HuH-7 (cell line): Measurements from ENCODE around the gene LRMDA.
A peak's percentile ranks its signal among the peaks of the same experiment; 100 is the strongest.
"Not testable (repeated sequence)": the region's sequence is repeated elsewhere in the genome, so short reads cannot be mapped to it uniquely, and the experiment has no call there.

ENCODE experiments used
- DNase-seq: peaks from one replicate; pipeline ENCODE4 v3.0.0; 2011; ENCODE audit warnings: low spot score

LRMDA gene

DNA sequence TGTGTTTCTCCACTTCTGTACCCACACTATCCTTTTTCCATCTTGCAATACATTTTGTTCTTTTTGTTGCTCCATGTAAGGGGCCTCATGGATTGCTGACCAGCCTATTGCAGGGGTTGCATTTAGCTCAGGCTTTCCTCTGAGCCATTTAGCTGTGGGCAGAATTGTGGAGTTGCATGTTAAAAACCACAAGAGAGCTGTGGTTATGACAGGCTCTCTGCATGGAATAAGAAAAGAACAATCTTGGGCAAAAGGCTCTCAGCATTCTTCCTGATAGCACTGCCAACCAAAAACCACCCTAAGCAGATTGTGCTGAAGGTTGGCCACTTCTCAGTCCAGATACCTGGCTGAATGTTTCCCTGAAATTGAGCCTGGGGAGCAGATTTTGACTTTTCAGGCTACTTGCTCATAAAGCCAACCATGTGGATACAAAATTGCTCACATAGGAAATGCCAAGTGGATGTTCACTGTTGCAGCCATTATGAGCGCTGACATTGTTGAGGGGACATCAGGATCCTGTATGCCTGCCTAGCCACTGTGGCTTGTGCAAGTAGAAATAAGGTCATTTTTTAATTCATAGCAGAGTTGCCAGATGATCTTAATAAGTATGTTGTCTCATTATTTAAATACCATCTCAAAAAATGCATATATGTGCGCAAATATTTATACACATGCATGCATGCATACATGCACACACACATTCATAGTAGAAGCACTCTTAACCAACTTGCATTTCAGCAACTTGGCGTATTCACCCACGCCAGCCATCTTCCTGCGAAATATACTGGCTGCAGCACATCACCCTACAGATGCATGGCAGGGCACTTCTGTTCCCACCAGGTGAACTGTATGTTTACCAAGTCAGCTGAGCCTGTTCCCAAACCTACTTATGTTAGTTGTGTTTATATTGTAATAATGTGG lies 695.4 kb downstream of the LRMDA start:
- no peak for DNase-seq

DNA sequence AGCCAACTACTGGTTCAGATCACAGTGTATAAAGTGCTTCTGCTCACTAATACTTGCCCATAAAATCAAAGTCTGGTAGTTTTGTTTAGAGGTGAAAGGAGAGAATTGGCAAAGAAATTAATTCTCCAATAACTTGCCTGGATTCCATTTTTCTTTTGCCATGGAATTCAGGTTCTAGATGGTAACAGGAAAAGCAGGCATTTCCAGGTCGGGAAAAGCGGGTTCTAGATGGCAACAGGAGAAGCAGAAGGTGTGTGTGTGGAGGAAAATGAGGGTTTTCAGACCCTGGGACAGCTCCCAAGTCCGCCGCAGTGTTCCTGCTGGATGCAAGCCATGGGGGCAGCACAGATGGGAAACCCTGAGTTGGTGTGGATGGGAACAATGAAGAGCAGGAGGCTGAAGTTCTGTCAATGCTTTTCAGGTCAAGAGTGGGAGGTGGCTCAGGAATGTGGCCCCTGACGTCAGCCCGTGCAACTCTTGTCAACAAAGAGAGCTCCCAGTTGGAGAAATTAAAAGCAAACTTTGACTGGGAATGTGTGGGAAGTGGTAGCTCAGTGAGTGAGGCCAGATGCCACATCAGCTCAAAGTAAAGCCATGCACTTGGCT lies 696.7 kb downstream of the LRMDA start:
- no peak for DNase-seq

DNA sequence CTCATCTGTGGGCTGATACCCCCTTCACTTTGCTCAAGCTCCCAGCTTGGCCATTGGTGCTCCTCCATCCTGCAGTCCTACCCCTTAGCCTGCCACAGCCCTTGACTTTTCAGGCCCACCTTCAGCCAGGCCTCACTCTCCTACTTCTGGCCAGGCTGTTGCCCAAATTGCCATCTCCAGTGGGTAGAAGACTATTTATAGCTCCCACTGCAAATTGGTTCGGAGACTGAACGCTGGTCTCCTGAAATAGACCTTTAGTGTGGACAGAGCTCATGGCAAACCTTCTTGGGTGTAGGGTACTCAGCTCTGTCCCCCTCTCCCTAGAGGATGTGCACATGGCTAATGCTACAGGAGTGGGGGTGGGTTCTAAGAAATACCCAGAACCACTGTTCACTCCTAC lies 697.8 kb downstream of the LRMDA start:
- DNase-seq: no peak

DNA sequence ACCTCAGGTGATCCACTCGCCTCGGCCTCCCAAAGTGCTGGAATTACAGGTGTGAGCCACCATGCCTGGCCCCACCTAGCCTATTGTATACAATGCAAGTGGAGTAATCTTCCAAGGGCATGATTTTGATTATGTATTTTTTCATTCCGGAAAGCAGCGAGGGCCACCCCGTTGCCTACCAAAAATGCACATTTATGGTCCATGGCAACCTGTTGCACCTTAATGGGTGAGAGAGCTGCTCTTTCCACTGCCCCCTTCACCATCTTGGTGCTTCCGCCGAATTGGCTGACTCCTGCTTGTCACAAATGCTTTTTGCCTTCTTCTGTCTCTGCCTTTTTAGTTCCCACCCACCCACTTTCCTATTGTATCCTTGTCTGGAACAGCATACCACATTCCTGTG lies 699.5 kb downstream of the LRMDA start:
- no peak for DNase-seq

DNA sequence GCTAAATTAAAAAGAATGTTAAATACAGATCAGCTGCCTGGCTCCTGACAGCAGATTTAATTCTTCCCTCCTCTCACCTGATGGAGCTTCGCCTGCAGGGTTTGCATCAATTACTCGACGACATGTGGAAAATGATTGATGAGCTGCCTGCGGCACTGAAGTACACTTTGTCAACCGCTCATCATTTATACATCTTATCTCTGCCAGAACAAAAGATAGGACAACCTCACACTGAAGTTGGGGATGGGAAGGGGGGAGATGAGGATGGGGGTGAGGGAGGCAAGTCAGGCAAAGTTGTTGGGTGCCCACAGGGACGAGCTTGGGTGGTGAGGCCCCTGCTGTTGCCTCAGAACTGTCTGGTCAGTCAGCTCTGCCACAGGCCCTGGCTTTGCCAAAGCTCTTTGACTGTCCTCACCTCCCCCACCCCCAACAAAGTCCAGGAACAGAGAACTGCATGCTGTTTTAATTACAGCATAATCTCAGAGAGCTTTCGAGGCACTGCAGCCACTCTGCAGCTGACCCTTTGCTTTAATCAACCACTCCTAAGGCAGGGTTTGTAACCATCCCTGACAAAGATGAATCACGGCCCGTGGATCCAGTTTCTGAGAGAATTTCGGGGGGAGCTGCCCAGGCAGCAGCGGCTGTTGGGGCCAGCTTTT lies 702.3 kb downstream of the LRMDA start:
- no peak for DNase-seq

DNA sequence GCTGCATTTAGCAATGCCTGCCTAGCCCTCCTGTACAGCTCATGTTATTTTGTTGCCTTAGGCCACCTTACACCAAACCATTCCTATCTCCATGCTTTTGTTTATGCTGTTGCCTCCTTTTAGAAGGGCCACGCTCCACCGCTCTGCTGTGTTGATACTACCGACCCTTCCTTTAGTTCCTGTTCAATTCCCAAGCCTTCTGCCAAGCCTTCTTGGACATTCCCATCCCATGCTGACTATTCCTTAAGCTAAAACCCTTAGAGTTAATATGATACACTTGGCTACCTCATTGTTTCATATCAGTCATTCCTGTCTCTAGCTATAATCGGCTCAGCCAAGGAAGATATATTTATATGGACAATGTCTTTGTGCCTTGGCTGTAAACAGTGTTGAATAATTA lies 705.5 kb downstream of the LRMDA start:
- DNase-seq: no peak

DNA sequence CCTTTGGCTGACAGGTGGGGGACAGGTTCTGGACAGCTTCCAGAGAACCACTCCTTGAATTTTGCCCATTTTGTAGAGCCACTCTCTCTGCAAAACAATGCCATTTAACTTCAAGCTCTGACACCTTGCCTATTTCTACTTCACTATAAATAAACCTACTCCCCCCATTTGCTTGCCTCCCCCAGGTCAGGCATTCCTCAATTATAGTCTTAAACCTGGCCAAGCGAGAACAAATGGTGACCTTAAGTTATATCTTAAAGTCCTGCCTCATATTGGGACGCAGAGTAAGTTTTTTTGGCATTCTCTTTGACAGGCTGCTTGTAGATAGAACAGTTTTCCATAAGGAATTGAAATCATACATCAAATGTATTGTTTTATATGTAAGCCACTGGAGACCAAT lies 706.9 kb downstream of the LRMDA start:
- no peak for DNase-seq

DNA sequence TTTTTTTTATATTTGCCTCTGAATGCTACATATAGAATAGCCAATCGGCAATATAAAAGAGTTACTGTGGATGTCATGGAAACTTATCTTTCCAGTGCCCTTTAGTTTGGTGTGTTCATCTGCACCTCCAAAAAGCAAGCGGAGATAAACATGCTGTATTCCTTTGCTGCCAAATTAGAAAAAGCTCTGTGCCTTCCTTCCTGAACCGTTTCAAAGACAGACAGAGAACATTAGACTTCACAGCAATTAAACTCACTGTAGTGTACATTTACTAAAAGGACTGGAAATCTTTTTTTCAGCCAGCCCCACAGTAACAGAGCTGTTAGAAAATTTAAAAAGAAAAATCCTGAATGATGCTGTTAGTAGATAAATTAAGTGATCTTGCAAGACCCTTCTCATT lies 707.5 kb downstream of the LRMDA start:
- DNase-seq: no peak

DNA sequence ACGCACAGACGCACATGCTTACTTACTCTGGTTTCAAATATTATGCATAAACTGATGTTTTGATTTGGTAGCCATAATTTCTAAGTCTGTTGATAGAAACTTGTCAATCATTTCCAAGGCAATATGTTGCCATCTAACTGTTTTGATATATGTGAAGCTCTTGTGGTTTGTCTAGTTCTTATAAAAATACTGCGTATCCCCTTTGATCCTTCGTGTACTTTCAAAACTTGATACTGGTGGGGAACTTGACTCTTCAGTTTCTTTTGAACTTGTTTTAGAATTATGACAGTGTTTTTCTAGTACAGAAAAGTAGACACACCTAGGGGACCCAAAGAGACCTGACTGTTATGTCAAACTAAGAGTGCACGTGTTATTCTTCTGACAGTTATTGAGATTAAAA lies 708.0 kb downstream of the LRMDA start:
- DNase-seq: no peak

DNA sequence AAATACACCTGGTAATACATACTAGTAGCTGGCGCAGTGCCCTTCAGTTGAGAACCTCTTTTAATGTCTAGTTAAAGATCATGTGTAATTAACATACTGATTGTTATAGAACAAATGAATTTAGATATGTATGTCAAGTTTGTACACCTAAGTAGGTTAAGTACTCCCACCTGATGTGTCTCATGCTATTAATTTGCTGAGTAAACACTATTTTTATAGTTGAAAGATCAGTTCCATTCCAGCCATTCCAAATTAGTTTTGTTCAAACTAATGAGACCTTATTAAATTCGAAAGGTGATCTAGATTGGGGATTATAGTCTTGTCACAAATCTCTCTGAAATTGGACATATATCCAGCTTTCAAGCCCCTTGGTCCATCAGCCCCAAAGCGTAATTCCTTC lies 710.0 kb downstream of the LRMDA start:
- DNase-seq: no peak

DNA sequence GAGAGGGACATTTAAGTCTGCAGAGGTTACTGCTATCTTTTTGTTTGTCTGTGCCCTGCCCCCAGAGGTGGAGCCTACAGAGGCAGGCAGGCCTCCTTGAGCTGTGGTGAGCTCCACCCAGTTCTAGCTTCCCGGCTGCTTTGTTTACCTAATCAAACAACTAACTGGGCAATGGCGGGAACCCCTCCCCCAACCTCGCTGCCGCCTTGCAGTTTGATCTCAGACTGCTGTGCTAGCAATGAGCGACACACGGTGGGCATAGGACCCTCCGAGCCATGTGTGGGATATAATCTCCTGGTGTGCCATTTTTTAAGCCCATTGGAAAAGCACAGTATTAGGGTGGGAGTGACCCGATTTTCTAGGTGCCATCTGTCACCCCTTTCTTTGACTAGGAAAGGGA lies 716.8 kb downstream of the LRMDA start:
- not testable (repeated sequence) for DNase-seq

DNA sequence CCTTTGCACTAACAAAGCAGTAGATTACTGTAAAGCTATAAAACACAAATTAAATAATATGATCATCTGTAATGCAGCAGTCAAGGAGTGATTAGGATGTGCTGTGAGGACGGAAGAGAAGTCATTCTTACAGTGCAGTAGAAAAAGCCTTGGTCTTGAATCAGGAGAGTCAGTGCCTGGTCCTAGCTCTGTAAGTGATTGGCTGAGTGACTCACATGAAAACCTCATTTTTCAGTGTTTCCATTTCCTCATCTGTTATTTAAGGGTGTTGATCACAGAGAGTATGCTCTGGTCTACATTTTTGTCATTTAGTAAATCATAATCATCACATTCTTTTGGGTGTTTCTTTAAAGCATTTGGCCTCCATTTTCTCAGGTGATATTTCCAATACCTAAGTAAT lies 717.8 kb downstream of the LRMDA start:
- DNase-seq: no peak

DNA sequence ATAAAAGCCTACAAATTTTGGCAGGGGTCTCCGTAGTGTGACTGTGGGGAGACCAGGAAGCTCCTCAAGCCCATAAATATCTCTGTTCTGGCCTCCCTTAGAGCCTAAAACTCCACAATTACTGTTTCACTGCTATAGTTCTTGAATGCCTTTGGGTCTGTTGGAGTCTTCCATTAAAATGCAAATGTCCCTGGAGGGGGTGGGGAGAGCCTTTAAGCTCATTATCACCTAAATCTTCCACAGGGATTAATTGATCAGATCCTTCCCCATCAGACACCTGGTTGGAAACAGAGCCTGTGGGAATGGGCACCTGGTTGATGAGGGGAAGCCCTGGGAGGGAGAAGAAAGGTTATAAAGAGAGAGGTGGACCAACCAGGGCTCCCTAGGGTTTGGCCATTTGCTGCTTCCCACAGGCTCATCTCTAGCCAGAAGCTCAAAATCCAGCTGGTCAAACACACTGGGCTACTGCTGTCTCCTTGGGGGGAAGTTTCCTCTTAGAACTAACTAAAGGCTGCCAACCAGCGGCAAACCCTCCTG lies 718.2 kb downstream of the LRMDA start:
- no peak for DNase-seq

DNA sequence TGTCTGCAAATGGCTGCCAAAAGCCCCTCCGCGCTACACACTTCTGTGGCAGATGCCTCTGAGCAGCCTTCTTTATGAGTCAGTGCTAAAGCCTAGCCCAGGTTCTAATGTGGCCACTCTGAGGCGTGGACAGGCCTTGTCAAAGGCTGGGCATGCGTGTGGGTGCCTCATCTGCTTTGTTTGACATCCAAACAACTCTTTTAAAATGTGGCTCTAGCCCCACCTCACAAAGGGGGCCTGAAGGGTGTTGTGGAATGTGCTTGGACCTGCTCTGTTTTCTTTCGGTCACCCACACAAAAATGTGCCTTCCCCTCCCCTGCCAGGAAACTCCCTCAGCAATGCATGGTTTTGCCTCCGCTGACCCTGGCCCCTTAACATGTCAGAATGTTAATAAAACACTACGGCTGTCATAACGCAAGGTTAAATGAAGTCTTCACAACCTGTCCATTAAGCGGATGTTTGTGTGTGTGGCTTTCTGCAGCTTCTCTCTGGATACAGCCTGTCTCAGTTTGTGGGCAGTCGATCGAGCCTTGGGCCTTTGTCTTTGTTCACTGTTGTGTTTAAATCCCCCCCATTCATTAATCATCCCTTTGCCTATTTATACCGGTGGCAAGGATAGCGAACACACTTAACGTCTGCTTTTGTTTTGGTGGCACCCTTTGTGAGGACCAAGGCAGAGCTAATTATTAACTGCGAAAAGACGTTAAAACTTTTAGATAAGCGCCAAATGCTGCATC lies 718.9 kb downstream of the LRMDA start:
- DNase-seq: peak; percentile 7

DNA sequence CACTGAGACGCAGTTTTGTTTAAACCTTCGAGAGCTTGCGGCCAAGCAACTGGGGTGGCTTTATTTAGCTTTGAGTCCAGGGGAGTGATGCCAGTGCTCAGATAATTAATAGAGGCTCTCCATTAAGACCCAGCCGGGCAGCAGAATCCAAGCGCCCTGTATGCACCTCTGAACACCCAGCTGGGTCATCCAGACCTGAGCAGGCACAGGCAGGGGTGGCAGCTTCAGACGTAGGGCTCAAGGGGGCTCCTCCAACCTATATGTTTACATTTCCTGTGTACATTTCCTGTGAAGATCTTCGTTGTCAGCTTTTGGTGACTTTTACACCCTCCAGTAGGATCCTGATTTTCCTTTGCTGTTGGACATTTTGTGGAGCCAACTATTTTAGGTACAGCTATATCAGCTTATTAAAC lies 719.5 kb downstream of the LRMDA start:
- peak; percentile 6 for DNase-seq

DNA sequence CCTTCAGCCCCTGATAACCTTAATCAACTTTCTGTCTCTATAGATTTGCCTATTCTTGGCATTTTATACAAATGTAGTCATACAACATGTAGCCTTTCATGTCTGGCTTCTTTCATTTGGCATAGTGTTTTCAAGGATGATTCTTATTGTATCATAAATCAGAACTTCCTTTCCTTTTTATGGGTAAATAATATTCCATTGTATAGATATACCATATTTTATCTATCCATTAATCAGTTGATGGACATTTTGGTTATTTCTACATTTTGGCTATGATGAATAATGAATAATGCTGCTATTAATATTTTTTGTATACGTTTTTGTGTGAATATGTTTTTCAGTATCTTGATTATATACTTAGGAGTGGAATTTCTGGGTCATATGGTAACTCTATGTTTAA lies 720.8 kb downstream of the LRMDA start:
- no peak for DNase-seq

DNA sequence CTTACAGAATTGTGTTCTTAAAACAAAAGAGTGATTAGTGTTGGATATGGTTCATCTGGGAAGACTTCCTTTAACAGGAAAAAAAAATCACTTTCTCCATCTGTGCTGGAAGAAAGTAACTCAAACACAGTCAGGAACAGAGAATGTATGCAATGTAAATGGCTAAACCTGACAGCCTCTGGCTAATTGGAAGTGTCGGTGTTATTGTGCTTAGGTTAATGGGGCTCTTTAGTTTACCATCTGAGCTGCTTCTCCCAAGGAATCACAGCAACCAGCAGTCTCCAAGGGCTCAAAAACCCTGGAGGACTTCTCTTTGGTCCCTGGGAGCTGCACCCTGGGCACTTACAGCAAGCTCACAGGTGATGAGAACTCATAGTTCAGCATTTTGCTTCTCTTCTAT lies 724.5 kb downstream of the LRMDA start:
- no peak for DNase-seq

DNA sequence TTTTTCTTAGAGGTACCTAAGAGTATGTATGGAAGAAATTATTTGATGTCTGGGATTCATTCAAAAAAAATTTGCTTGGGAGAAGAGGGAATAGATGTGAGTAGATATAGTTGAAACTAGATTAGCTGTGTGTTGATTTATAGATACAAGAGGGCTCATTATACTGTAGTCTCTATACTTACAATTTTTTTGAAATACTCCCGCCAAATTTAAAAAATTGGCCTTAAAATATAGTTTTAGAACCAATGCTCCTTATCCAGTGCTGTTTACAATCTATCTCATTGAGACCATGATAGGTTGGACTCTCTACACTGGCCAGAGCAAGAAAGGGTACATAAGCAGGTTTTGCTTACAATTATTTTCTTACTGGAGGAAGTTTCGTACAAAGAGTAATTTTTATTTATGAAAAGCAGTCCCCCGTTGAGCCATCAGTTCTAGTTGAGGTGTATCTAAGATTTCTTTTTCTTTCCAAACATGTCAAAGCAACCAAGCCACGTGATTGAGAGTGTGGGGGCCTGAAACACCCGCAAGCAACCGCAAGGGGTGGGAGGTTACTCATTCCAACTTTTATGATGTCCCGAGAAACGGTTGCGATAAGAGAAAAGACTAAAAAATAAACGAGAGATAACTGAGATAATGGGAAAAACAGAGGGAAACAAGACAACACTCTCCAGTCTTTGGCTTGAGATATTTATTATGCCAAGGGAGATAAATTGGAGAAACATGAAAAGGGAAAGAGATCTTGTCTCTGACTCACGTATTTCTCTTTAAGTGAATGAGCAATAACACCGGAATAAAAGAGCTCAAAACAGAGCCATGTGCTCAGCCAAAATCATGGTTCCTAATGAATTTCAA lies 729.2 kb downstream of the LRMDA start:
- DNase-seq: no peak

DNA sequence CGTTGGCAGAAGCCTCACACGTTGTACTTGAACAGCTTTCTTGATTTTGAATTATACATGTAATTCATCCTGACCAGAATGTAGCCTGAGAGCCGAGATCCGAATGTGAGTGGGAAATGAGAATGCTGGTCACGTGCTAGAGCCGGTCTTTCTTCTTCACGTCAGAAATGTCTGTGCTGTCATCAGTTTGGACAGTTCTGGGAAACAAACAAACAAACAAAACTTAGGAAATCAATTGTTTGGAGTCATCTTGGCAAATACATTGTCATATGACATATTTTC lies 729.8 kb downstream of the LRMDA start:
- DNase-seq: no peak

DNA sequence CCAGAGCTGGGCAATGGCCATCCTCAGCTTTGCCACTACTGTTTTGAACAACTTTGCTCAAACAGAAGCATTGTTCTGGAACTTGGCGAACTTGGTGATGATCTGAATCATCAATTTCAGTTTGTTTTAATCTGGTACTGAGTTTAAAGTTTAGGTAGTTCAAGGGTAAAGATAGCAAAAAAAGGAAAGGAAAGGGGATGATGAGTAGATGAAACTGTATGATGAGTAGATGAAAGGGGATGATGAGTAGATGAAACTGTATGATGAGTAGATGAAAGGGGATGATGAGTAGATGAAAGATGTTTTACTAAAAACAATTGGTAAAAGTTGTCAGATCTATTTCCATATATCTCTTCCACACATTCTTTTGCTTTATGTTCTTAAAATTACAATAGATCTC lies 737.0 kb downstream of the LRMDA start:
- no peak for DNase-seq

DNA sequence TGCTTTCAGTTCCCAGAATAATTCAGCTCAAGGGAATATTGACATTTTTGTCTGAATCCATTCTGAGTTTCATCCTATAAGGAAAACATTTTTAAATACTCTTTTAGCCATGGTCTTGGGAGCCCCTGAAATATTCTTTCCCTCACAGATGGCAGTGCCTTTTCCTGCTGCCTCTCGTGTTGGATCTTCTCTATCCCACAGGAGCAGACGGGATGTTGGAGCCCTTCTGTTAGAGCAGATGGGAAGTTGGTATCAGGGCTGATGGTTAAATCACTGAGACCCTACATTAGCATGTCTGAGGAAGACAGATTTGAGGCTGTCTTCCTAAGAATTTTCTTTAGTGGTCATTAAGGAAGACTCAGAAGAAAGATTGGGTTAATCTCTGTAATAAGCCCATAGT lies 737.8 kb downstream of the LRMDA start:
- DNase-seq: no peak

DNA sequence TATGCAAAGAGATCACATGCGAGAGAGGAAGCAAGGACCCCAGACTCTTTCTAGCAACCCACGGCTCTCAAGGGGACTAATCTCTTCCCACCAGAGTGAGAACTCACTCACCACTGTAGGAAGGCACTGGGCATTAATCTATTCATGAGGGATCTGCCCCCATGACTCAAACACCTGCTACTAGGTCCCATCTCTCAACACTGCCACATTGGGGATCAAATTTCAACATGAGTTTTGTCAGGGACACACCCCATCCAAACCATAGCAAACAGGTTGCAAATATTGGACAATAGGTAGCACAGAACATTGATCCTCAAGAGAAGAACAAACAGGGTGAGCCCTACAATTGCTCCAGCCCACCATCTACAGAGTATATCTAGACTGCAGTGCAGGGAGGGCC lies 740.6 kb downstream of the LRMDA start:
- DNase-seq: no peak
